A549 (cell line): ENCODE results near the gene HLA-A.

Experiments used
- CTCF ChIP-seq: fragments of >200 bp; sonication (Bioruptor Twin); formaldehyde crosslinking; IDR thresholded peaks from 3 replicates; pipeline ENCODE4 v1.5.1; 2016
- EP300 ChIP-seq, 2 experiments: fragments of >200 bp; sonication (Bioruptor Twin); formaldehyde crosslinking; IDR thresholded peaks; 2 replicates in 1 of 2; 3 replicates in 1 of 2; pipeline ENCODE4 v1.6.1; 2016 to 2017
- ESRRA ChIP-seq: fragments of 150-350 bp; IDR thresholded peaks from 2 replicates; pipeline ENCODE4 v1.6.1; 2014; ENCODE audit warnings: mild to moderate bottlenecking, low read length, borderline replicate concordance
- FOSL2 ChIP-seq, 2 experiments: fragments of 450-650 bp in 1 of 2; fragments of >200 bp in 1 of 2; sonication (Bioruptor Twin) in 1 of 2; formaldehyde crosslinking; IDR thresholded peaks; 2 replicates each; pipeline versions ENCODE4 v1.5.0 to v1.6.1; 2016 to 2020; ENCODE audit warnings: mild to moderate bottlenecking in 1 of 2, moderate library complexity in 1 of 2
- FOXS1 ChIP-seq: fragments of 250-450 bp; sonication (Bioruptor Pico); IDR thresholded peaks from 2 replicates; pipeline ENCODE4 v1.5.0; 2020; ENCODE audit warnings: mild to moderate bottlenecking, moderate library complexity
- MYC ChIP-seq: IDR thresholded peaks from 2 replicates; pipeline ENCODE4 v1.6.1; 2012; ENCODE audit warnings: mild to moderate bottlenecking, inconsistent platforms, low read length, improper control_type of control experiment, borderline replicate concordance
- REST ChIP-seq: fragments of 200-600 bp; sonication (generic); IDR thresholded peaks from 2 replicates; pipeline ENCODE4 v1.6.1; 2016; ENCODE audit warnings: antibody characterized with exemption, mild to moderate bottlenecking, moderate library complexity

- TF ChIP-seq FOSL2 (IDR thresholded peaks at IDR 0.05) (no peak), FOSL2 (CRISPR knock-in tag; IDR thresholded peaks at IDR 0.05) (no peak), FOXS1 (CRISPR knock-in tag) (no peak), EP300 (IDR thresholded peaks at IDR 0.05) (no peak), CTCF (no peak), ESRRA (no peak), REST (no peak), MYC (no peak)
These were observed 42.7 kb downstream of the HLA-A start for GRCh38 chr6:29984992-29985391.
